Endothelial cell of umbilical vein (primary cell): Measurements from ENCODE around the gene COL5A1. TPM values are rescaled to one million over a fixed set of nuclear protein-coding genes. Genes with fewer than 3 reads are reported as not detected.

ENCODE experiments used
- BruUV-seq: library from RNA; stranded (reverse); fragments of 400-500 nt; replicated peaks from 2 replicates; lab custom pipeline; 2021; lab: Mats Ljungman, UMichigan
- CTCF ChIA-PET: fragments of 300-600, 350-600 bp; sonication (Branson Sonifier 250); formaldehyde crosslinking; loops from one replicate; lab custom pipeline; 2021; ENCODE audit warnings: antibody characterized with exemption, inconsistent platforms; lab: Charles Lee
- POLR2A ChIA-PET: fragments of 300-600, 350-600 bp; sonication (Branson Sonifier 250); formaldehyde crosslinking; loops from one replicate; lab custom pipeline; 2021; ENCODE audit warnings: antibody characterized with exemption, inconsistent platforms; lab: Charles Lee
- DNase-seq: peaks from one replicate; pipeline ENCODE4 v3.0.0-alpha.2; 2011; ENCODE audit warnings: low read depth, low spot score
- FAIRE-seq: peaks from 2 replicates; lab custom pipeline; 2011; peaks lifted over from hg19 to GRCh38; lab: Jason Lieb, UNC
- H2AFZ ChIP-seq: 2 replicates; pipeline ENCODE4 v1.6.0; 2012; ENCODE audit warnings: low read depth, low read length, control low read depth, inconsistent platforms
- H3K27ac ChIP-seq: 2 replicates; pipeline ENCODE4 v1.5.1; 2011; ENCODE audit warnings: low read depth, mild to moderate bottlenecking, control low read depth, low read length, moderate library complexity; ENCODE audit not compliant: insufficient read depth
- H3K27me3 ChIP-seq, 2 experiments: 2 replicates each; pipeline versions ENCODE4 v1.6.0 to v1.6.1; 2011; ENCODE audit warnings: low read length in 2 of 2, mixed read lengths in 1 of 2; ENCODE audit not compliant: control insufficient read depth in 2 of 2, insufficient read depth in 2 of 2
- H3K36me3 ChIP-seq, 2 experiments: 2 replicates in 1 of 2; 3 replicates in 1 of 2; pipeline ENCODE4 v1.5.1; 2011; ENCODE audit warnings: low read length in 2 of 2, mild to moderate bottlenecking in 1 of 2, moderate library complexity in 1 of 2; ENCODE audit not compliant: control insufficient read depth in 2 of 2, insufficient read depth in 2 of 2; ENCODE audit errors: extremely low read depth in 1 of 2
- H3K4me1 ChIP-seq: 3 replicates; pipeline ENCODE4 v1.5.1; 2011; ENCODE audit warnings: mild to moderate bottlenecking, low read length; ENCODE audit not compliant: control insufficient read depth, insufficient read depth; ENCODE audit errors: extremely low read depth
- H3K4me2 ChIP-seq: 2 replicates; pipeline ENCODE4 v1.6.1; 2011; ENCODE audit warnings: low read length, control low read depth, mixed read lengths; ENCODE audit not compliant: insufficient read depth
- H3K4me3 ChIP-seq, 3 experiments: fragments of 200-600 bp in 1 of 3; sonication (generic), shearing (Covaris generic) in 1 of 3; replicated peaks in 1 of 3; 2 replicates each; pipeline ENCODE4 v1.5.1; 2011 to 2016; ENCODE audit warnings: control low read depth in 3 of 3, low read length in 3 of 3, mild to moderate bottlenecking in 2 of 3, inconsistent platforms in 1 of 3, low read depth in 1 of 3, moderate library complexity in 1 of 3; ENCODE audit not compliant: insufficient read depth in 1 of 3
- H3K79me2 ChIP-seq: 2 replicates; pipeline ENCODE4 v1.6.0; 2012; ENCODE audit warnings: low read length, inconsistent platforms; ENCODE audit not compliant: control insufficient read depth, insufficient read depth
- H3K9ac ChIP-seq: replicated peaks from 2 replicates; pipeline ENCODE3; 2011; ENCODE audit warnings: low read length, control low read depth; ENCODE audit not compliant: insufficient read depth; ENCODE audit errors: extremely low read depth
- H3K9me1 ChIP-seq: replicated peaks from 3 replicates; pipeline ENCODE4 v1.6.0; 2011; ENCODE audit warnings: mild to moderate bottlenecking, low read length; ENCODE audit not compliant: control insufficient read depth, insufficient read depth; ENCODE audit errors: extremely low read depth
- H3K9me3 ChIP-seq: replicated peaks from 2 replicates; pipeline ENCODE4 v1.5.1; 2012; ENCODE audit warnings: low read length, inconsistent platforms; ENCODE audit not compliant: control insufficient read depth, insufficient read depth
- H4K20me1 ChIP-seq: replicated peaks from 2 replicates; pipeline ENCODE3; 2011; ENCODE audit warnings: mild to moderate bottlenecking, low read length; ENCODE audit not compliant: control insufficient read depth, insufficient read depth; ENCODE audit errors: extremely low read depth
- EZH2 ChIP-seq: IDR thresholded peaks from 2 replicates; pipeline ENCODE4 v1.6.1; 2012; ENCODE audit warnings: borderline replicate concordance, low read depth, mild to moderate bottlenecking, moderate library complexity, low read length, inconsistent platforms; ENCODE audit not compliant: severe bottlenecking
- FOS ChIP-seq: IDR thresholded peaks from 2 replicates; pipeline ENCODE4 v1.6.1; 2011; ENCODE audit warnings: mild to moderate bottlenecking, low read length, moderate library complexity, borderline replicate concordance; ENCODE audit not compliant: insufficient read depth
- GATA2 ChIP-seq: IDR thresholded peaks from 2 replicates; pipeline ENCODE4 v1.7.0; 2011; ENCODE audit warnings: low read depth, mild to moderate bottlenecking, moderate library complexity, mixed read lengths, low read length; ENCODE audit not compliant: insufficient read length, insufficient read depth
- JUN ChIP-seq: IDR thresholded peaks from 2 replicates; pipeline ENCODE4 v1.6.1; 2011; ENCODE audit warnings: borderline replicate concordance, low read depth; ENCODE audit not compliant: insufficient read length, insufficient read depth
- MYC ChIP-seq: IDR thresholded peaks from one replicate; pipeline ENCODE4 v1.6.1; 2011; ENCODE audit warnings: mild to moderate bottlenecking, low read depth, low read length
- POLR2A ChIP-seq: IDR thresholded peaks from 2 replicates; pipeline ENCODE4 v1.6.1; 2012; ENCODE audit warnings: low read depth, mild to moderate bottlenecking, control low read depth, low read length
- POLR2AphosphoS5 ChIP-seq: IDR thresholded peaks from 2 replicates; pipeline ENCODE4 v1.6.1; 2012; ENCODE audit warnings: low read depth, mild to moderate bottlenecking, control low read depth, low read length, moderate library complexity; ENCODE audit not compliant: insufficient read depth
- dilution Hi-C: fragments of 300-500 bp; cut with MboI; formaldehyde crosslinking; loops from one replicate; pipeline ENCODE4 v1.15.0; 2019; ENCODE audit warnings: low sequenced_read_pairs; ENCODE audit not compliant: extremely low pct_ligation_motif_present
- intact Hi-C: fragments of 100-400 bp; cut with micrococcal nuclease; formaldehyde crosslinking; loops from one replicate; pipeline ENCODE4 v1.10.0; 2022
- polyA plus RNA-seq, 4 experiments: library from polyadenylated mRNA; depleted of rRNA in 3 of 4; stranded (reverse) in 3 of 4; unstranded in 1 of 4; fragments of >200 nt; gene quantifications; 2 replicates each; pipeline versions ENCODE4 v1.2.1 to v1.2.3, GENCODE V29; 2011 to 2012; ENCODE audit warnings: missing spikeins in 1 of 4
- total RNA-seq: library from RNA; stranded (reverse); gene quantifications from 2 replicates; pipeline ENCODE4 v1.2.3, GENCODE V29; 2021
- TF ChIP-seq, protein P1 (sequence below), 2 donors: IDR thresholded peaks; 1 replicate in 1 of 2; 2 replicates in 1 of 2; pipeline ENCODE4 v1.5.1; 2011; ENCODE audit warnings: low read length in 2 of 2, mild to moderate bottlenecking in 2 of 2, moderate library complexity in 2 of 2, control low read depth in 1 of 2, inconsistent platforms in 1 of 2, low read depth in 1 of 2; ENCODE audit not compliant: insufficient read depth in 1 of 2; ENCODE audit errors: extremely low read depth in 1 of 2
- TF ChIP-seq, protein P2 (sequence below): IDR thresholded peaks from 2 replicates; pipeline ENCODE4 v1.6.1; 2011; ENCODE audit not compliant: insufficient read depth, insufficient read length

Gene COL5A1
- total and polyA plus RNA-seq, 2 donors (not counting 3 experiments of a cell fraction or from before 2014, with no cell fraction given): 97.4 to 175 TPM

DNA sequence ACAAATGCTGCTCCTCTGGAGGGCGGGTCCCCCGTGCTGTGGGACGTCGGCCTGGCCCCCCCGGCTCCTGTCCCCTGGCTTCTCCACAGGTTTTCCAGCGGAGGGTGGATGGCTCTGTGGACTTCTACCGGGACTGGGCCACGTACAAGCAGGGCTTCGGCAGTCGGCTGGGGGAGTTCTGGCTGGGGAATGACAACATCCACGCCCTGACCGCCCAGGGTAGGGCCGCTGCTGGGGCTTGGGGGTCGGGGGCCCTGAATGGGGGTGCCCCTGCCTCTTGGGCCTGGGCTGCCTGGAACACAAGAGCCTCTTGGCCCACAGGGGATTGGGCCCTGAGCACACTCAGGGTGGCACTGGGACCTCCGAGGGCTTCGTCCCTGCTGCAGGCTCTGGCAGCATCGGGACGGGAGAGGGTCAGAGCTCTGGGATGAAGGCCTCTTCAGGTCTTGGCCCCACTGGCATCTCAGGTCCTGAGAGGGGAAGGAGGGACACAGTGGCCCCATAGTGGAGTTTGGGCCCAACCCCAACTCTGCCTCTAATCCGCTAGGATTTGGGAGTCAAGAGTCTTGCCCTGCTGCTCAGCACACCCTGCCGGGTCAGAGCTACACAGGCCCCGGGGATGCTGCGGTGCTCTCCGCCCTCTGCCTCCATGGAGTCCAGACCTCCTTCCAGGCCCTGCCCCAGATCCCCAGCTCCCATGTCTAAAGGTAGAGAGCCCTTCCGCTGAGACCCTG lies 244.2 kb downstream of the COL5A1 start:
- no peak overlapping the region for H2AFZ ChIP-seq
- H3K79me2 ChIP-seq: no peaks in the 10 kb centered on the region
- H3K27ac ChIP-seq: no peak overlapping the region
- no peaks in the 10 kb centered on the region for H3K9me3 ChIP-seq
- no peak for DNase-seq
- TF ChIP-seq FOS (no peak), EZH2 (no peak), JUN (no peak), POLR2AphosphoS5 (no peak), POLR2A (no peak), MYC (no peak), GATA2 (no peak)
- TF ChIP-seq, protein P1, sequence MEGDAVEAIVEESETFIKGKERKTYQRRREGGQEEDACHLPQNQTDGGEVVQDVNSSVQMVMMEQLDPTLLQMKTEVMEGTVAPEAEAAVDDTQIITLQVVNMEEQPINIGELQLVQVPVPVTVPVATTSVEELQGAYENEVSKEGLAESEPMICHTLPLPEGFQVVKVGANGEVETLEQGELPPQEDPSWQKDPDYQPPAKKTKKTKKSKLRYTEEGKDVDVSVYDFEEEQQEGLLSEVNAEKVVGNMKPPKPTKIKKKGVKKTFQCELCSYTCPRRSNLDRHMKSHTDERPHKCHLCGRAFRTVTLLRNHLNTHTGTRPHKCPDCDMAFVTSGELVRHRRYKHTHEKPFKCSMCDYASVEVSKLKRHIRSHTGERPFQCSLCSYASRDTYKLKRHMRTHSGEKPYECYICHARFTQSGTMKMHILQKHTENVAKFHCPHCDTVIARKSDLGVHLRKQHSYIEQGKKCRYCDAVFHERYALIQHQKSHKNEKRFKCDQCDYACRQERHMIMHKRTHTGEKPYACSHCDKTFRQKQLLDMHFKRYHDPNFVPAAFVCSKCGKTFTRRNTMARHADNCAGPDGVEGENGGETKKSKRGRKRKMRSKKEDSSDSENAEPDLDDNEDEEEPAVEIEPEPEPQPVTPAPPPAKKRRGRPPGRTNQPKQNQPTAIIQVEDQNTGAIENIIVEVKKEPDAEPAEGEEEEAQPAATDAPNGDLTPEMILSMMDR (IDR thresholded peaks at IDR 0.05; ENCODE audit: extremely low read depth in 1 of 2, insufficient read depth in 1 of 2, low read depth in 1 of 2, low read length in 2 of 2): no peak
- TF ChIP-seq, protein P2, sequence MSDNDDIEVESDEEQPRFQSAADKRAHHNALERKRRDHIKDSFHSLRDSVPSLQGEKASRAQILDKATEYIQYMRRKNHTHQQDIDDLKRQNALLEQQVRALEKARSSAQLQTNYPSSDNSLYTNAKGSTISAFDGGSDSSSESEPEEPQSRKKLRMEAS: no peak
- no peak overlapping the region for H3K9ac ChIP-seq
- H3K4me3 ChIP-seq: no peak overlapping the region
- no peaks in the 10 kb centered on the region for H3K36me3 ChIP-seq
- FAIRE-seq: no peak
- peaks cover 0 to 2% of the 10 kb centered on the region in 2 experiments for H3K27me3 ChIP-seq
- ChIA-PET CTCF (no interaction called here), POLR2A (no interaction called here)
- no peaks in the 10 kb centered on the region for H3K4me1 ChIP-seq
- H3K4me2 ChIP-seq: no peak overlapping the region
- H3K9me1 ChIP-seq: no peaks in the 10 kb centered on the region
- BruUV-seq: no TSS peak
- H4K20me1 ChIP-seq: no peaks in the 10 kb centered on the region
- dilution Hi-C loops: no loop called here
- intact Hi-C loops: no loop called here
